DOHH2 (cell line): ENCODE data around the gene KCTD21.

Source experiments
- H3F3A ChIP-seq: fragments of 200-600 bp; sonication (generic), shearing (Covaris generic); 2 replicates; pipeline ENCODE4 v1.6.0; 2016; ENCODE audit warnings: antibody characterized with exemption, mild to moderate bottlenecking; ENCODE audit not compliant: control insufficient read depth, insufficient read depth
- H3K27ac ChIP-seq: fragments of 200-600 bp; sonication (generic); 2 replicates; pipeline ENCODE4 v1.5.1; 2014; ENCODE audit warnings: low read depth, mild to moderate bottlenecking, low read length, moderate library complexity
- H3K27me3 ChIP-seq: fragments of 200-600 bp; sonication (generic); 2 replicates; pipeline ENCODE4 v1.6.1; 2014; ENCODE audit warnings: mild to moderate bottlenecking, low read length, mixed read lengths; ENCODE audit not compliant: control insufficient read depth
- H3K36me3 ChIP-seq: fragments of 200-600 bp; sonication (generic); 2 replicates; pipeline ENCODE4 v1.6.1; 2014; ENCODE audit warnings: mild to moderate bottlenecking, low read length, moderate library complexity, mixed read lengths; ENCODE audit not compliant: control insufficient read depth
- H3K4me1 ChIP-seq: fragments of 200-600 bp; sonication (generic); 2 replicates; pipeline ENCODE4 v1.6.1; 2014; ENCODE audit warnings: mild to moderate bottlenecking, low read length, mixed read lengths; ENCODE audit not compliant: control insufficient read depth
- H3K4me2 ChIP-seq: fragments of 200-600 bp; sonication (generic); 2 replicates; pipeline ENCODE4 v1.6.0; 2014; ENCODE audit warnings: mild to moderate bottlenecking, low read length, moderate library complexity
- H3K4me3 ChIP-seq: fragments of 200-600 bp; sonication (generic); 2 replicates; pipeline ENCODE4 v1.5.1; 2014; ENCODE audit warnings: mild to moderate bottlenecking, low read length, mixed read lengths
- H3K79me2 ChIP-seq: fragments of 200-600 bp; sonication (generic); 2 replicates; pipeline ENCODE4 v1.6.1; 2014; ENCODE audit warnings: mild to moderate bottlenecking, low read length, mixed read lengths; ENCODE audit not compliant: control insufficient read depth
- H3K9me2 ChIP-seq: fragments of 200-600 bp; sonication (generic); replicated peaks from 2 replicates; pipeline ENCODE4 v1.6.1; 2014; ENCODE audit warnings: mild to moderate bottlenecking, low read length, mixed read lengths; ENCODE audit not compliant: control insufficient read depth
- H3K9me3 ChIP-seq: fragments of 200-600 bp; sonication (generic); 2 replicates; pipeline ENCODE4 v1.6.1; 2014; ENCODE audit warnings: antibody characterized with exemption, low read length, mixed read lengths; ENCODE audit not compliant: control insufficient read depth, insufficient read depth
- H4K20me1 ChIP-seq: fragments of 200-600 bp; sonication (generic); 2 replicates; pipeline ENCODE4 v1.6.0; 2014; ENCODE audit warnings: low read depth, mild to moderate bottlenecking, antibody characterized with exemption, low read length, moderate library complexity; ENCODE audit not compliant: control insufficient read depth, insufficient read depth
- EZH2phosphoT487 ChIP-seq: fragments of 200-600 bp; sonication (generic); IDR thresholded peaks from 2 replicates; pipeline ENCODE4 v1.6.1; 2017; ENCODE audit warnings: borderline replicate concordance, mild to moderate bottlenecking, antibody characterized with exemption, low read length, moderate library complexity, mixed read lengths
- TF ChIP-seq, protein P1 (sequence below): fragments of 200-600 bp; sonication (generic); IDR thresholded peaks from one replicate; pipeline ENCODE4 v1.5.1; 2014; ENCODE audit warnings: antibody characterized with exemption, mild to moderate bottlenecking, low read depth, low read length; ENCODE audit not compliant: poor library complexity, severe bottlenecking

Gene KCTD21

DNA sequence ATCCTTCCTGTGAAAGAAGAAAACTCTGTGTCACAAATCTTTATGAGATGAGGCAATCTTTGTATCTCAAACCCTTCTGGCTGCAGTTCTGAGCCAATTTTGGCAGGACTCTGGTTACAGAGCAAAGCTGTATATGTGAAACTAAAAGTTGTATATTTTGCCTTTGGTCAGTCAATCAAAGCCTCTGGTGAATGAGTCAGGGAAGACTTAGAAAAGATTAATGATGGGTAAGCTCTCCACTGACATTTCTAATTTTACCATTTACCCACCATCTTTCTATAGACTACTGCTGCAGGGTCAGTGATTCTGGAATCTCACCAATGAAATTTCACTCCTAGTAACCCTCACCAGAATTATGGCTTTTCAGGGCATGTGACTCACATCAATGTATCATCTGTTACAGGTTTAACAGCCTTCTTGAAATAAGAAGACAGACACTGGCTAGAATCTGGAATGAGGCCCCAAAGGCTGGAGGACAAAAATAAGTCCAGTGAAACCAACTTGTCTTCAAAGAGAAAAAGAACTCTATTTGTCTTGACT is 43.6 kb upstream of the KCTD21 start:
- H3K36me3 ChIP-seq, result no peaks in the 10 kb centered on the region
- no peaks in the 10 kb centered on the region for H3K9me3 ChIP-seq
- no peaks in the 10 kb centered on the region for H3K79me2 ChIP-seq
- H3K9me2 ChIP-seq, result no peaks in the 10 kb centered on the region
- no peaks in the 10 kb centered on the region for H4K20me1 ChIP-seq
- no peak overlapping the region for H3K4me2 ChIP-seq
- H3K4me1 ChIP-seq, result peaks cover 18% of the 10 kb centered on the region
- TF ChIP-seq, protein P1, sequence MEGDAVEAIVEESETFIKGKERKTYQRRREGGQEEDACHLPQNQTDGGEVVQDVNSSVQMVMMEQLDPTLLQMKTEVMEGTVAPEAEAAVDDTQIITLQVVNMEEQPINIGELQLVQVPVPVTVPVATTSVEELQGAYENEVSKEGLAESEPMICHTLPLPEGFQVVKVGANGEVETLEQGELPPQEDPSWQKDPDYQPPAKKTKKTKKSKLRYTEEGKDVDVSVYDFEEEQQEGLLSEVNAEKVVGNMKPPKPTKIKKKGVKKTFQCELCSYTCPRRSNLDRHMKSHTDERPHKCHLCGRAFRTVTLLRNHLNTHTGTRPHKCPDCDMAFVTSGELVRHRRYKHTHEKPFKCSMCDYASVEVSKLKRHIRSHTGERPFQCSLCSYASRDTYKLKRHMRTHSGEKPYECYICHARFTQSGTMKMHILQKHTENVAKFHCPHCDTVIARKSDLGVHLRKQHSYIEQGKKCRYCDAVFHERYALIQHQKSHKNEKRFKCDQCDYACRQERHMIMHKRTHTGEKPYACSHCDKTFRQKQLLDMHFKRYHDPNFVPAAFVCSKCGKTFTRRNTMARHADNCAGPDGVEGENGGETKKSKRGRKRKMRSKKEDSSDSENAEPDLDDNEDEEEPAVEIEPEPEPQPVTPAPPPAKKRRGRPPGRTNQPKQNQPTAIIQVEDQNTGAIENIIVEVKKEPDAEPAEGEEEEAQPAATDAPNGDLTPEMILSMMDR, result no peak
- TF ChIP-seq EZH2phosphoT487, result no peak
- no peaks in the 10 kb centered on the region for H3F3A ChIP-seq
- H3K4me3 ChIP-seq, result no peak overlapping the region
- H3K27me3 ChIP-seq, result 0 out of 2 replicates have a peak, but pooled peaks cover 3% of the 10 kb centered on the region
- no peak overlapping the region for H3K27ac ChIP-seq

DNA sequence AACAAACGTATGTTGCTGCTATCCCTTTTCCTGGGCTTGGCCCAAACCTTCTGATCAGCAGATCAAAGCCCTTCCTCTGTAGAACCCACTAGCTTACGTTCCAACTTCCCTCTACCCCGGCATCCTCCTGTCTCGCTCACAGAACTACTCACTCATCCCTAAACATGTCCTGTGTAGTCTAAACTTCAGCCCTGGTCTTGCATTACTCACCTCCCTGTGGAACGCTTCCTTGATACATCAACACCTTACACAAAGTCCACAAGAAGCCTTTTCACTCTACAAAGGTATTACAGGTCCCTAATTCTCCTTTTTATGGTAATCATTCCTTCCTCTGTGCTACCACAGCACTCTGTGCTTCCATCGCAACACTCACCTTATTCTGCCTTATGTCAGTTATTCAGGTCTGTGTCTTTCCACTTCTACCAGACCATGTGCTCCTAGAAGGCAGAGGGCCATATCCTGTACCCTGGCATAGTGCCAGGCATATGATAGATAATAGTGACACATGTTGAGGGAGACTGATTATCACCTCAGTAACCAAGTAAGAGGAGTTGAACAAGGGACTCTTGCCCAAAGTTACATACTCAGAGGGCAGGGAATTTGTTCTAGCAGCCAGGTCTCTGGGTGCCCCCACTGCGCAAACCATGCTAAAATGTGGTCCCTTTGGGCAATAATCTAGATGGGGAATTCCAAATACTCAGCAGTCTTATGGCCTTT is 41.9 kb upstream of the KCTD21 start:
- no peak for TF ChIP-seq EZH2phosphoT487
- TF ChIP-seq, protein P1, result no peak
- no peaks in the 10 kb centered on the region for H3K27me3 ChIP-seq
- no peaks in the 10 kb centered on the region for H3K36me3 ChIP-seq
- no peak overlapping the region for H3K27ac ChIP-seq
- H3K4me3 ChIP-seq, result no peak overlapping the region
- no peaks in the 10 kb centered on the region for H3K9me2 ChIP-seq
- H4K20me1 ChIP-seq, result no peaks in the 10 kb centered on the region
- H3K4me2 ChIP-seq, result no peak overlapping the region
- H3K4me1 ChIP-seq, result peaks cover 20% of the 10 kb centered on the region
- H3K79me2 ChIP-seq, result no peaks in the 10 kb centered on the region
- no peaks in the 10 kb centered on the region for H3K9me3 ChIP-seq
- H3F3A ChIP-seq, result no peaks in the 10 kb centered on the region

DNA sequence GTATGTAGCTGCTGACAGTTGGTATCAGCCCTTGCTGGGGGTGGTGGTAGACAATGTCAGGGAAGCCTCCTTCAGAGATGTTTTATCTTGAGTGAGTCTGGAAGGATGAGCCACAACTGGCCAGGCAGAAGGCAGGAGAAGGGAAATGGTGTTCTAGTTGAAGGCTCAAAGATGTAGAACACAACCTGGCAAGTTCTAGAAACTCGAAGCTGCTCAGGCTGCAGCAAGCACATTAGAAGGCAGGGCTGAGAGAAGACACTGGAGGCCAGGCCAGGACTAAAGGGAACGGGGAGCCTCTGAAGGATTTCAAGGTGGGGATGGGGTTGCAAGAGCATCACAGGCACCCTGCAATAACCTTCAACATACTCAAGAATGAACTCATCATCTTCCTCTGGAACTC is 40.7 kb upstream of the KCTD21 start:
- no peaks in the 10 kb centered on the region for H3K9me2 ChIP-seq
- peaks cover 30% of the 10 kb centered on the region for H3K4me1 ChIP-seq
- no peaks in the 10 kb centered on the region for H3K27me3 ChIP-seq
- no peak overlapping the region for H3K4me2 ChIP-seq
- H3F3A ChIP-seq, result no peaks in the 10 kb centered on the region
- H3K9me3 ChIP-seq, result no peaks in the 10 kb centered on the region
- H4K20me1 ChIP-seq, result no peaks in the 10 kb centered on the region
- H3K36me3 ChIP-seq, result no peaks in the 10 kb centered on the region
- TF ChIP-seq, protein P1, result no peak
- no peak for TF ChIP-seq EZH2phosphoT487
- H3K27ac ChIP-seq, result no peak overlapping the region
- H3K79me2 ChIP-seq, result no peaks in the 10 kb centered on the region
- no peak overlapping the region for H3K4me3 ChIP-seq
